ENCODE results near the gene ATG7.
A peak's percentile ranks its signal among the peaks of the same experiment; 100 is the strongest.

ATG7 gene

DNA sequence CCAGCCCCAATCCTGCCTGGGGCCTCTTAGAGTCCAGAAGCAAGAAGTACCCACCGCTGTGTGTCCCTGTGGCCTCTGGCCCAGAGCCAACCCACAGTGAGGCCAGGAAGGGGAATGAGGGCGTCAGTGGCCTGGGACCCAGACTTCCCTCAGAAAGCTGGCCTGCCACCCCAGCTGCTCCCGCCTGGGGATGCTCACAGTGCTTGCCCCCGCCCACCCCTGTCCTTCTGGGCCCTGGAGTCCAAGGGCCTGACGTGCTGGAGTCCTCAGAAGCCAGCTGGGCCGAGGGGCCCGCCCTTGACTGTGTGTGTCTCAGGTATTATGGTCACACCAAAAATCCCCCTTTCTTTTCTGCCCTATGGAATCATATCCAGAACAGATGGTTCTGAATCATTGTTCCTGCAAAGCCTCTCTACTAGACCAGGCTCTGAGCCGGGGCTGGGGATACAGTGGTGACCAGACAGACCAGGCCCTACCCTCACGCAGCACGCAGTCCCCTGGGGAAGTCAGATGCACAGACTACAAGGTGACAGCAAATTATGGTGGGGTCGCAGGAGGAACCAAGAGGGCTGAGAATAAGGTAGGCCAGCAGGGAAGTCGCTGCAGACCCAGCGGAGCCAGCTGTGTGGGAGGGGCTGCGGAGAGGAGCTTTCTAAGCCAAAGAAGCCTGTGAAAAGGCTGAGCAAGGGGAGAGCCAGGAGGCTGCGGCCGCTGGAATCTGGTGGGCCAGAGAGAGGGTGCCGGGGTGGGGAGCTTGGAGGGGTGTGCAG is 272.4 kb downstream of the ATG7 start:
- DNase-seq (ENCODE audit: low read depth in 2 of 2) = peak; percentile 52 to 58
- TF ChIP-seq, protein P1, sequence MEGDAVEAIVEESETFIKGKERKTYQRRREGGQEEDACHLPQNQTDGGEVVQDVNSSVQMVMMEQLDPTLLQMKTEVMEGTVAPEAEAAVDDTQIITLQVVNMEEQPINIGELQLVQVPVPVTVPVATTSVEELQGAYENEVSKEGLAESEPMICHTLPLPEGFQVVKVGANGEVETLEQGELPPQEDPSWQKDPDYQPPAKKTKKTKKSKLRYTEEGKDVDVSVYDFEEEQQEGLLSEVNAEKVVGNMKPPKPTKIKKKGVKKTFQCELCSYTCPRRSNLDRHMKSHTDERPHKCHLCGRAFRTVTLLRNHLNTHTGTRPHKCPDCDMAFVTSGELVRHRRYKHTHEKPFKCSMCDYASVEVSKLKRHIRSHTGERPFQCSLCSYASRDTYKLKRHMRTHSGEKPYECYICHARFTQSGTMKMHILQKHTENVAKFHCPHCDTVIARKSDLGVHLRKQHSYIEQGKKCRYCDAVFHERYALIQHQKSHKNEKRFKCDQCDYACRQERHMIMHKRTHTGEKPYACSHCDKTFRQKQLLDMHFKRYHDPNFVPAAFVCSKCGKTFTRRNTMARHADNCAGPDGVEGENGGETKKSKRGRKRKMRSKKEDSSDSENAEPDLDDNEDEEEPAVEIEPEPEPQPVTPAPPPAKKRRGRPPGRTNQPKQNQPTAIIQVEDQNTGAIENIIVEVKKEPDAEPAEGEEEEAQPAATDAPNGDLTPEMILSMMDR (IDR thresholded peaks at IDR 0.05; ENCODE audit: low read depth, low read length) = no peak
- no peak overlapping the region for H3K4me3 ChIP-seq (replicated peaks in 1 of 2; ENCODE audit: low read depth in 2 of 2, low read length in 2 of 2)

DNA sequence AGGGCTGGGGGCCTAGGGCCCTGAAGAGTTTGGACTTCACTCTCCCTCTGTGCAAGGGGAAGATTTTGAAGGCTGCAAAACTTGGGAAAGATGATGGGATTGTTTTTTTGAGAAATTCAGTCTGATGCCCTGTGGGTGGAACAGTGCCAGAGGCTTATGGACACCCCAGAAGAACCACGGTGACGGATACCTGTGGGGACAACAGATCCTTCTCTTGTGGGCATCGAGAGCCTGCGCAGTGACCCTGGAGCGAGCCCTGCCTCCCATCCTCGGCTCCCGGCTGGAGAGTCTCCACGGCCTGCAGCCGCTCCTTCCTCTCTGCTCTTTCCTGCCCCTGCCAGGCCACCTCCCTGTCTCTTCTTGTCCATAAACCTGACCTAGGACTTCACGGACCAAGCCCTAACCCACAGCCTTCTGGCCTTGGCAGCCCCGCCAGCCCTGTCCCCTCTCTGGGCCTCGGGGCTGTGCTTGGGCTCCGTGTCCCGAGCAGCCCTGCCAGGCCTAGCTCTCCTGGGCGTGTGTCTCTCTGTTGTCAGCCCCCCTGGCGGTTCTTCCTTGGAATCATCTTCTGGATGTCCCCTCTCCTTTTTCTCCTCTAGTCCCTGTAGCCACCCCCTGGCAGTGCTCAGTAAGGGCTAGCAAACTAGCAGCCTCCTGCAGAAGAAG is 273.1 kb downstream of the ATG7 start:
- TF ChIP-seq, protein P1 (IDR thresholded peaks at IDR 0.05; ENCODE audit: low read depth, low read length) = peak; percentile 10
- H3K4me3 ChIP-seq (replicated peaks in 1 of 2; ENCODE audit: low read depth in 2 of 2, low read length in 2 of 2) = no peak overlapping the region
- no peak for DNase-seq (ENCODE audit: low read depth in 2 of 2)

DNA sequence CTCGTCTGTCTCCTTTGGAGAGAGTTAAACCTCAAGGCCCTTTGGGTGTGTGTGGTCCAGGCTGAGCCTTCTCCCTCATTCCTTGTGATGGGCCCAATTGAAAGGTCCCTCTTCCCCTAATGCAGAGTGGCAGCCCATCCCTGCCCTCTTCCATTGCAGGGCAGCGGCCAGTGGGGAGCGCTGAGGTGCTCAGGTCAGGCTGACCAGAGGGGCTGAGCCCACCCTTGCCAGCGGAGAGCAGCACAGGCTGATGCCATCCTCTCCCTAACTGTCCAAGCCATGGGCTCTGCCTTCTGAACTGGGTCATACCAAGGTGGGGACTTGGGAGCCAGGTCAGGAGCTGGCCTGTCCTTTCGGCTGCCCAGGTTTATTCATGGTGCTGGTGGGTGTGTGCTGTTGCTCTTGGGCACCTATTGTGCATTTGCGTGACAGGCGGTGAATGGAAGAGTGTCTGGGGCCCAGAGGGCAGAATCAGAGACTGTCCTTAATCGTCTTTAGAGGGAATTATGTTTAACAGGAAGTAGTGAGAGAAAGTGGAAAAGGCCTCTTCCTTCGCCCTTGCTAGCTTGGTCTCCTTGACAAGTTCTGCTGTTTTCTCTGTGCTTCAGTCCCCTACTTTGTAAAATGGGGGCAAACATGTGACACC is 274.6 kb downstream of the ATG7 start:
- TF ChIP-seq, protein P1 (IDR thresholded peaks at IDR 0.05; ENCODE audit: low read depth, low read length) = no peak
- DNase-seq (ENCODE audit: low read depth in 2 of 2) = no peak
- H3K4me3 ChIP-seq (replicated peaks in 1 of 2; ENCODE audit: low read depth in 2 of 2, low read length in 2 of 2) = no peak overlapping the region

DNA sequence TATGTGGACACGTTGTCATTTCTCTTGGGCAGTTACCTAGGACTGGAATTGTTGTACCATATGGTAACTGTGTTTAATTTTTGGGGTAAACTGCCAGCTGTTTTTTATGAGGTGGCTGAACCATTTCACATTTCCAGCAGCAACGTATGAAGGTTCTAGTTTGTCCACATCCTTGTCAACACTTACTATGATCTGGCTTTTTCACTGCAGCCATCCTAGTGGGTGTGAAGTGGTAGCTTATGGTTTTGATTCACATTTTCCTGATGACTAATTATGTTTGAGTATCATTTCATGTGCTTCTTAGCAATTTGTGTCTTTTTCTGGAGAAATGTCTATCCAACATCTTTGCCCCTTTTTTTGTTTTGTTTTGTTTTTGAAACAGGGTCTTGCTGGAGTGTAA is 275.3 kb downstream of the ATG7 start:
- no peak overlapping the region for H3K4me3 ChIP-seq (replicated peaks in 1 of 2; ENCODE audit: low read depth in 2 of 2, low read length in 2 of 2)
- no peak for DNase-seq (ENCODE audit: low read depth in 2 of 2)
- TF ChIP-seq, protein P1 (IDR thresholded peaks at IDR 0.05; ENCODE audit: low read depth, low read length) = no peak

DNA sequence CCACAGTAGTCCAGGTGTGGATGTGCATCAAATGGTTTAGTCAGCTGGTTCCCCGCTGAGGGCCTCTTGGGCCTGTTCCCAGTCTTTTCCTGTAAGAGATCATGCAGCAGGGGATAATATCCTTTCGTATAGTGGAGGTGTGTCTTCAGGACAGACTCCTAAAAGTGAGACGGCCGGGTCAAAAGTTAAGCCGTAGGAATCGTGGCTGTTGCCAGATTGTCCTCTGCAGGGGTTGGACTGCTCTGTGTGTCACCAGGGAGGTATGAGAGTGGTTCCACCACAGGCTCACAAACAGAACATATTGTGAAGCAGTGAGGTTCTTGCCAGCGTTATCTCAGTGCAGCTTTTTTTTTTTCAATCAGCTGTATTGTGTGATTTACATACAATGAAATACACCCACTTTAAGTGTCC is 276.5 kb downstream of the ATG7 start:
- peak; percentile 72 to 85 for DNase-seq (ENCODE audit: low read depth in 2 of 2)
- no peak overlapping the region for H3K4me3 ChIP-seq (replicated peaks in 1 of 2; ENCODE audit: low read depth in 2 of 2, low read length in 2 of 2)
- TF ChIP-seq, protein P1 (IDR thresholded peaks at IDR 0.05; ENCODE audit: low read depth, low read length) = no peak

DNA sequence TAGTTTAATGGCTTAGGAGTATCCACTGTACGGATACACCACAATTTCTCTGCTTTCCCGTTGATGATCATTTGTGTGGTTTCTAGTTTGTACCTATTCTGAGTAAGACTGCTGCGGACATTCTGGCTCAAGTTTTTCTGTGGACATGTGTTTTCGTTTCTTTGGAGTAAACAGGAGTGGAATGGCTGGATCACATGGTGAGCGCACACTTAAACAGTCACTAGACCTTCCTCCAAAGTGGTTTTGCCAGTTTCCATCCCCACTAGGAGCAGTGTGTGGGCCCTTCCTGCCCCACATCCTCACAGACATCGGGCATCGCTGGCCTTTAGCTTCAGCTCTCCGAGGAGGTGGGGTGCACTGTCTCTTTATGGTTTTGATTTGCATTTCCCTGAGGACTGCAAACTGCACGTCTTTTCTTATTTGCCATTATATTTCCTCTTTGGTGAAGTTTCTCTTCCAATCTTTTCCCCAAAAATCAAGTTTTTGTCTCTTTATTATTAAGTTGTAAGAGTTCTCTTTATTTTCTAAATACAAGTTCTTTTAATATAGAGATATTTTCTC is 277.5 kb downstream of the ATG7 start:
- H3K4me3 ChIP-seq (replicated peaks in 1 of 2; ENCODE audit: low read depth in 2 of 2, low read length in 2 of 2) = no peak overlapping the region
- DNase-seq (ENCODE audit: low read depth in 2 of 2) = no peak
- TF ChIP-seq, protein P1 (IDR thresholded peaks at IDR 0.05; ENCODE audit: low read depth, low read length) = no peak
